C4-2B (cell line): ENCODE results near the gene CDK3.

Experiments
- H3K27ac ChIP-seq: fragments of 450-650 bp; 2 replicates; pipeline ENCODE4 v1.5.1; 2017
- CTCF ChIP-seq: fragments of 450-650 bp; conservative IDR thresholded peaks from 2 replicates; pipeline ENCODE4 v1.5.1; 2017; ENCODE audit warnings: mild to moderate bottlenecking
- ZFX ChIP-seq: fragments of 450-650 bp; IDR thresholded peaks from 2 replicates; pipeline ENCODE4 v1.6.1; 2017

CDK3 gene

DNA sequence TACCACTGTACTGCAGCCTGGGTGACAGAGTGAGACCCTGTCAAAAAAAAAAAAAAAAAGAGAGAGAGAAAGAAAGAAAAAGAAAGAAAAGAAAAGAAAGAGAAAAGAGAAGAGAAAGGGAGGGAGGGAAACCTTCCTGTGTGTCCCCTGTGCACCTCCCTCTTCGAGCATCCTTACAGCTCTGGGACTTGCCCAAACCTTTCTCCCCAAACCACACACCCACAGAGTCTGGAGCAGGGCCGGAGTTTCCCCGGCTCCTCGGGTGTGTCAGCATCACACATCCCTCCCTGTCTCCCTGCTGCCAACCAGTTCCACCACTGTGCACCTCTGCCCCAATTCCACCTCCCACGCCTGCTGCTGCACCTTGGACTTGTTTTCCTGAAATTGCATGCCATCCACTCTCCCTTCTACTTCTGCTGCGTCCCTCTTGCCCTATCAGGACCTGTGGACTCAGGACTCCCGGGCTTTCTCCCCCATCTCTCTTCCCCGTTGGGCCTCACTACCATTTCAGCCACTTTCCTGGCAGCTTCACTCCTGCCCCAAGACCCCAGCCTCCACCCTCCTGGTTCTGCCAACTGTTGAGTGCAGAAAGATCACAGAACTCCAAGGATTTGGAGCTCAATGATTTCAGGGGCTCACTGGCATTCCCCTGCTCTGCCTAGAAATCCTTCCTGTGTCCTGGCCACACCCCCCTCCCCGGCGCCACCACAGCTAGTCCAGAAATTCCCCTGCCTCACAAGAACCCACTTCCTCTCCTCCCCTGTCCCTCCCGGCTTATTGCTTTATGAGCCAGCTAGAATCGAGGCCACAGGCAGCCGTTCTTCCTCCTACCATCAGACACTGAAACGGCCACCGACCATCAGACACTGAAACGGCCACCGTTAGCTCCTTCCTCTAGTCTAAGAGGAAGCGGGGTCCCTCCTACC lies 3.7 kb upstream of the CDK3 start:
- TF ChIP-seq ZFX: no peak
- no peak for TF ChIP-seq CTCF
- H3K27ac ChIP-seq: no peak overlapping the region

DNA sequence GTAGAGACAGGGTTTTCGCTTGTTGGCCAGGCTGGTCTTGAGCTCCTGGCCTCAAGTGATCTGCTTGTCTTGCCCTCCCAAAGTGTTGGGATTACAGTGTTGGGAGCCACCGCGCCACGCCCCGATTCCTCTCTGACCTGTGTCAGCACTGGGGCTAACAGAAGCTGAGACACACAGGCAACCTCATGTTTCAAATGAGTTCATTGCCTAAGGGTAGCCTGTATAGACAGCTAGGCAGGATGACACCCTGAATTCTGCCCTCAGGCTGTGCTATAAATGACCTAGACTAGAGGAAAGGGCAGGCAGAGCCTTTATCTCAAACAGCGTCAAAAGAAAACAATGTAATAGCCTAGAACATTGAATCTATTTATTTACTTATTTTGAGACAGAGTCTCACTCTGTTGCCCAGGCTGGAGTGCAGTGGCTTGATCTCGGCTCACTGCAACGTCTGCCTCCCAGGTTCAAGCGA lies 2.3 kb upstream of the CDK3 start:
- no peak overlapping the region for H3K27ac ChIP-seq
- no peak for TF ChIP-seq ZFX
- no peak for TF ChIP-seq CTCF

DNA sequence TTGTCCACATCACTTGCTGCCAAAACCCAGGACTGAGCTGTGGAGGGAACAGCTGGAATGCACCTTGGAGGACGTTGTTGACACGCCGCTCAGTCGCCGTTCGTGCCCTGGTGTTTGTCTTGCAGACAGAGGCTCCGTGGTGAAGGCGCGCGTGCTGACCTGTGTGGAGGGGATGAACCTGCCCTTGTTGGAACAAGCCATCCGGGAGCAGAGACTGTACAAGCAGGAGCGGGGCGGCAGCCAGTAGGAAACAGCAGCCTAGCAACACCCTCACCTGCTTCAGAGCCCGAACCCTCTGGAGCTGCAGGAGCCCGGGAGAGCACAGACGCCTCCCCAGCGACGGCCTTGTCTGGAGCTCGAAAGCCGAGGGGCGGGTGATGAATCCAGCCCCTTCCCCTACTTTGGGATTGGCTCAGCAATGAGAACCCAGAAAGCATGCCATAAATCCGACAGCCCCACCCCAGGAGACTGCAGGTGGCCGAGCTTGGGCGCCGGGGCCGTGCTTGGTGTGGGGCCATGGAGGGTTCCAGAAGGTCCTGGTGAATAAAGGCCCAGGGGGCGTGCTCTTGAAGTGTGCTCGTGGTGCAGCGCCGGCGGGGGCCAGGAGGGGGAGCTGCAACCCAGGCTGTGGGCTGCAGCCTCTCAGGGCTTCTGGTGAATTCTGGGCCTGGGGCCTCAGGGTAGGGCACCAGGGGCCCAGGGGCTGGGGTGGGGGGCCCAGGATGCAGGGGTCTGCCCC lies 470 bp upstream of the CDK3 start:
- TF ChIP-seq ZFX: peak; percentile 43; the same call in 1 of the 2 replicates
- TF ChIP-seq CTCF: peak; percentile 98
- H3K27ac ChIP-seq: peak overlapping the region; percentile 66

- no peak for TF ChIP-seq CTCF
- H3K27ac ChIP-seq: no peak overlapping the region
Measured at GRCh38 chr17:76002100-76002499, 1.4 kb downstream of the CDK3 start.

DNA sequence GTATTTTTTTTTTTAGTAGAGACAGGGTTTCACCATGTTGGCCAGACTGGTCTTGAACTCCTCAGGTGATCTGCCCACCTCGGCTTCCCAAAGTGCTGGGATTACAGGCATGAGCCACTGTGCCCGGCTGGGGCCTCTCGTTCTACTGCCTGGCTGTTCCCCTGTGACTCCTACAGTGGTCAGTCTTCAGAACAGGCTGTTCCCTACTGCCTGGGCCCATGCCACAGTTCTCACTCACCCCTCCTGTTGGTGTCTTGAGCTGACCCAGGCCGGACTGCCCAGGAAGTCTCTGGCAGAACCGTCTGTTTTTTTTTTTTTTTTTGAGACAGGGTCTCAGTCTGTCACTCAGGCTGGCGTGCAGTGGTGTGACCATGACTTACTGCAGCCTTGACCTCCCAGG lies 3.3 kb downstream of the CDK3 start:
- H3K27ac ChIP-seq: no peak overlapping the region
- TF ChIP-seq CTCF (no peak), ZFX (no peak)

DNA sequence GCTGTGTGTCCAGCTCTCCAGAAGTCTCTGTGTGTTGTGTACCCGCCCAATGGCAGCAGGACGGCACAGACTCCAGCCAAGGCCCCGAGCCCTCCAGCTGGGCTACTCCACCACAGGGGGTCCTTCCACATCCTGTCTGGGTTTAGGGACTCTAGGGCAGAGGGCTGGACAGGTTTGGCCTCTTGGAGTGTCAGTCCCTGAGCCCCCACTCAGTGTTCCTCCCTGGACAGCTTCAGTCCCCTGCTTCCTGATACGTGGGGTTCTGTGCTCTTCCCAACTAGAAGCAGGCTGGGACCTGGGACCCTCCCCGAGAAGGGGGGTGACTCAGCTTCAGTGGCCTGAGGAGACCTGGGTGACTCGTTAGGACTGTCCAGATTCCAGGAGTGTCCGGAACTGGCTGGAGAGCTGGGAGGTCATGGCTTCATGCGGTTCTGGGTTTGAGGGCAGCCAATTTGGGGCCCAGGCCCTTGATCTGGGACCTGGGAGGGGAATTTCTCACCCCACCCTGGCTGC lies 4.2 kb downstream of the CDK3 start:
- no peak overlapping the region for H3K27ac ChIP-seq
- TF ChIP-seq CTCF (no peak), ZFX (no peak)
